Liver (tissue), 9 donors: ENCODE measurements around the gene COG7. TPM values are rescaled to one million over a fixed set of nuclear protein-coding genes. Genes with fewer than 3 reads are reported as not detected.

Experiments
- DNase-seq: peaks from one replicate; pipeline ENCODE4 v3.0.0-alpha.2; 2017; ENCODE audit warnings: low spot score
- H3K27ac ChIP-seq, 2 donors: one replicate each; pipeline ENCODE4 v1.7.0; 2013; ENCODE audit warnings: inconsistent platforms in 2 of 2, low read length in 2 of 2, control low read depth in 1 of 2, low read depth in 1 of 2, mild to moderate bottlenecking in 1 of 2
- H3K27me3 ChIP-seq, 4 donors: one replicate each; pipeline versions ENCODE4 v1.6.1 to v1.7.0; 2013; ENCODE audit warnings: low read length in 3 of 4, inconsistent platforms in 1 of 4, mild to moderate bottlenecking in 1 of 4, moderate library complexity in 1 of 4; ENCODE audit not compliant: control insufficient read depth in 4 of 4, insufficient read depth in 4 of 4
- H3K36me3 ChIP-seq, 4 donors: one replicate each; pipeline versions ENCODE4 v1.6.1 to v1.7.0; 2013; ENCODE audit warnings: low read length in 3 of 4, mild to moderate bottlenecking in 3 of 4, low read depth in 1 of 4, moderate library complexity in 1 of 4; ENCODE audit not compliant: control insufficient read depth in 4 of 4, insufficient read depth in 3 of 4
- H3K4me1 ChIP-seq, 4 donors: one replicate each; pipeline versions ENCODE4 v1.6.1 to v1.7.0; 2013; ENCODE audit warnings: low read length in 3 of 4, mild to moderate bottlenecking in 3 of 4, moderate library complexity in 1 of 4; ENCODE audit not compliant: control insufficient read depth in 4 of 4, insufficient read depth in 4 of 4
- H3K4me3 ChIP-seq, 3 donors: one replicate each; pipeline versions ENCODE4 v1.6.1 to v1.7.0; 2013; ENCODE audit warnings: low read length in 3 of 3, control low read depth in 1 of 3, low read depth in 1 of 3, mild to moderate bottlenecking in 1 of 3
- H3K9ac ChIP-seq, 2 donors: one replicate each; pipeline ENCODE4 v1.7.0; 2013; ENCODE audit warnings: low read length in 2 of 2, mild to moderate bottlenecking in 2 of 2, moderate library complexity in 2 of 2, control low read depth in 1 of 2, low read depth in 1 of 2
- H3K9me3 ChIP-seq, 4 donors: one replicate each; pipeline versions ENCODE4 v1.6.1 to v1.7.0; 2013; ENCODE audit warnings: low read length in 3 of 4; ENCODE audit not compliant: control insufficient read depth in 4 of 4
- CTCF ChIP-seq: fragments of 150-350 bp; IDR thresholded peaks from 2 replicates; pipeline ENCODE4 v1.5.1; 2017; ENCODE audit warnings: improper control_type of control experiment, low read depth, low read length; ENCODE audit not compliant: missing input control
- EGR1 ChIP-seq, 2 donors: IDR thresholded peaks; 2 replicates each; pipeline ENCODE4 v1.6.1; 2016 to 2018; ENCODE audit warnings: antibody characterized with exemption in 2 of 2, low read depth in 2 of 2
- FOXA1 ChIP-seq: IDR thresholded peaks from 2 replicates; pipeline ENCODE4 v1.6.1; 2016; ENCODE audit warnings: antibody characterized with exemption
- FOXA2 ChIP-seq: IDR thresholded peaks from 2 replicates; pipeline ENCODE4 v1.6.1; 2016; ENCODE audit warnings: antibody characterized with exemption
- GABPA ChIP-seq, 2 donors: IDR thresholded peaks in 1 of 2; conservative IDR thresholded peaks in 1 of 2; 2 replicates each; pipeline ENCODE4 v1.6.1; 2016; ENCODE audit warnings: antibody characterized with exemption in 2 of 2, mild to moderate bottlenecking in 1 of 2, moderate library complexity in 1 of 2
- HNF4A ChIP-seq, 2 donors: conservative IDR thresholded peaks; 2 replicates each; pipeline ENCODE4 v1.6.1; 2016; ENCODE audit warnings: antibody characterized with exemption in 2 of 2, mild to moderate bottlenecking in 2 of 2
- HNF4G ChIP-seq: IDR thresholded peaks from 2 replicates; pipeline ENCODE4 v1.6.1; 2016; ENCODE audit warnings: antibody characterized with exemption
- JUND ChIP-seq, 2 donors: IDR thresholded peaks; 2 replicates each; pipeline ENCODE4 v1.6.1; 2016; ENCODE audit warnings: antibody characterized with exemption in 2 of 2
- MAX ChIP-seq: IDR thresholded peaks from 2 replicates; pipeline ENCODE4 v1.6.1; 2016; ENCODE audit warnings: antibody characterized with exemption
- NR2F2 ChIP-seq: IDR thresholded peaks from 2 replicates; pipeline ENCODE4 v1.6.1; 2016; ENCODE audit warnings: antibody characterized with exemption
- RAD21 ChIP-seq, 2 donors: IDR thresholded peaks; 2 replicates each; pipeline ENCODE4 v1.6.1; 2016; ENCODE audit warnings: antibody characterized with exemption in 2 of 2, mild to moderate bottlenecking in 2 of 2
- REST ChIP-seq: IDR thresholded peaks from 2 replicates; pipeline ENCODE4 v1.6.1; 2016; ENCODE audit warnings: antibody characterized with exemption, mild to moderate bottlenecking
- RXRA ChIP-seq, 2 donors: IDR thresholded peaks; 2 replicates each; pipeline ENCODE4 v1.6.1; 2017 to 2018; ENCODE audit warnings: antibody characterized with exemption in 2 of 2, mild to moderate bottlenecking in 1 of 2
- SP1 ChIP-seq: IDR thresholded peaks from 2 replicates; pipeline ENCODE4 v1.6.1; 2018; ENCODE audit warnings: antibody characterized with exemption, mild to moderate bottlenecking
- TAF1 ChIP-seq: conservative IDR thresholded peaks from 2 replicates; pipeline ENCODE4 v1.6.1; 2016; ENCODE audit warnings: antibody characterized with exemption, mild to moderate bottlenecking
- YY1 ChIP-seq: IDR thresholded peaks from 2 replicates; pipeline ENCODE4 v1.6.1; 2016; ENCODE audit warnings: antibody characterized with exemption, mild to moderate bottlenecking
- ZBTB33 ChIP-seq: IDR thresholded peaks from 2 replicates; pipeline ENCODE4 v1.6.1; 2016; ENCODE audit warnings: antibody characterized with exemption
- WGBS: extraction: QIAGEN DNeasy Blood & Tissue Kit; methylation state at CpG from one replicate; pipeline ENCODE4 v1.1.7; 2013; 5-methylcytosine and 5-hydroxymethylcytosine counted together
- polyA plus RNA-seq, 2 donors: library from polyadenylated mRNA; stranded (reverse) in 1 of 2; unstranded in 1 of 2; fragments of 200-250 nt in 1 of 2; fragments of >200 nt in 1 of 2; fragmentation: Nextera tagmentation in 1 of 2; extraction: Ambion mirVana in 1 of 2; gene quantifications; one replicate each; pipeline versions ENCODE4 v1.2.1 to v1.2.3, GENCODE V29; 2013 to 2015
- total RNA-seq, 2 donors: library from RNA; depleted of rRNA; stranded (reverse); fragments of >200 nt; gene quantifications; one replicate each; pipeline ENCODE4 v1.2.3, GENCODE V29; 2014
- donor health status: healthy.
- donor health status: healthy.
- donor health status: healthy.
- donor health status: healthy.
- donor health status: healthy.

The COG7 gene
- total and polyA plus RNA-seq, 4 donors: 5.1 to 11.4 (median 6.6) TPM

GRCh38 chr16:23357761-23358290 is 95.2 kb downstream of the COG7 start:
- Histone ChIP-seq H3K9me3 (no peaks in the 10 kb centered on the region), H3K27me3 (peaks cover 0 to 2% (median 0%) of the 10 kb centered on the region in 4 donors), H3K4me3 (no peak overlapping the region), H3K27ac (no peak overlapping the region), H3K36me3 (no peaks in the 10 kb centered on the region), H3K4me1 (no peaks in the 10 kb centered on the region), H3K9ac (no peak overlapping the region)
- WGBS: 84% methylated on average over 8 of the region's 8 CpGs
- no peak for DNase-seq
- TF ChIP-seq GABPA (IDR thresholded peaks at IDR 0.05 in 1 of 2, conservative IDR thresholded peaks at IDR 0.05 in 1 of 2) (no peak), REST (no peak), YY1 (no peak), TAF1 (no peak), ZBTB33 (no peak), JUND (IDR thresholded peaks at IDR 0.05) (no peak), NR2F2 (no peak), HNF4G (no peak), EGR1 (IDR thresholded peaks at IDR 0.05; ENCODE audit: low read depth in 2 of 2) (no peak), HNF4A (conservative IDR thresholded peaks at IDR 0.05) (no peak), RAD21 (IDR thresholded peaks at IDR 0.05) (no peak), SP1 (no peak), MAX (no peak)

GRCh38 chr16:23356941-23357340 is 96.0 kb downstream of the COG7 start:
- H3K4me1 ChIP-seq: no peaks in the 10 kb centered on the region
- H3K4me3 ChIP-seq: no peak overlapping the region
- no peak overlapping the region for H3K9ac ChIP-seq
- H3K9me3 ChIP-seq: no peaks in the 10 kb centered on the region
- H3K27ac ChIP-seq: no peak overlapping the region
- H3K27me3 ChIP-seq: peaks cover 0 to 2% (median 0%) of the 10 kb centered on the region in 4 donors
- WGBS: 86% methylated on average over 7 of the region's 7 CpGs
- no peak for DNase-seq
- no peaks in the 10 kb centered on the region for H3K36me3 ChIP-seq
- TF ChIP-seq TAF1: no peak
- no peak for TF ChIP-seq YY1
- no peak for TF ChIP-seq REST
- TF ChIP-seq EGR1 (IDR thresholded peaks at IDR 0.05; ENCODE audit: low read depth in 2 of 2): no peak
- no peak for TF ChIP-seq CTCF
- TF ChIP-seq FOXA2: no peak
- no peak for TF ChIP-seq NR2F2
- TF ChIP-seq HNF4A (conservative IDR thresholded peaks at IDR 0.05): no peak
- TF ChIP-seq JUND (IDR thresholded peaks at IDR 0.05): no peak
- TF ChIP-seq RXRA (IDR thresholded peaks at IDR 0.05): no peak
- TF ChIP-seq FOXA1: no peak
- TF ChIP-seq SP1: no peak
- no peak for TF ChIP-seq RAD21 (IDR thresholded peaks at IDR 0.05)
- no peak for TF ChIP-seq HNF4G
- no peak for TF ChIP-seq GABPA (IDR thresholded peaks at IDR 0.05 in 1 of 2, conservative IDR thresholded peaks at IDR 0.05 in 1 of 2)
- no peak for TF ChIP-seq MAX
- no peak for TF ChIP-seq ZBTB33
